Mesendoderm (in vitro differentiated cells): ENCODE results near the gene ACTBL2.

Experiments
- DNase-seq: peaks from one replicate; pipeline ENCODE4 v3.0.0; 2013
- H2AK5ac ChIP-seq: 2 replicates; pipeline ENCODE4 v1.6.1; 2013; ENCODE audit warnings: low read length, inconsistent platforms
- H2BK120ac ChIP-seq: 2 replicates; pipeline ENCODE4 v1.6.1; 2013; ENCODE audit warnings: low read depth, mild to moderate bottlenecking, low read length, moderate library complexity, mixed read lengths
- H2BK15ac ChIP-seq: replicated peaks from 2 replicates; pipeline ENCODE4 v1.6.1; 2013; ENCODE audit warnings: low read depth, mild to moderate bottlenecking, moderate library complexity
- H2BK5ac ChIP-seq: 2 replicates; pipeline ENCODE4 v1.6.1; 2013; ENCODE audit warnings: low read length, inconsistent platforms
- H3K18ac ChIP-seq: 2 replicates; pipeline ENCODE4 v1.6.1; 2013; ENCODE audit warnings: mild to moderate bottlenecking, low read length, mixed read lengths
- H3K23ac ChIP-seq: one replicate; pipeline ENCODE4 v1.6.1; 2013; ENCODE audit warnings: low read length
- H3K27ac ChIP-seq: 2 replicates; pipeline ENCODE4 v1.5.1; 2013; ENCODE audit warnings: low read depth, mild to moderate bottlenecking, inconsistent platforms, low read length, moderate library complexity
- H3K27me3 ChIP-seq: 2 replicates; pipeline ENCODE4 v1.6.1; 2013; ENCODE audit warnings: low read length, control low read depth, mild to moderate bottlenecking, inconsistent platforms; ENCODE audit not compliant: insufficient read depth, poor library complexity
- H3K36me3 ChIP-seq: 2 replicates; pipeline ENCODE4 v1.6.1; 2013; ENCODE audit warnings: low read length, inconsistent platforms; ENCODE audit not compliant: control insufficient read depth, insufficient read depth
- H3K4ac ChIP-seq: one replicate; pipeline ENCODE4 v1.6.1; 2013; ENCODE audit warnings: low read depth, mild to moderate bottlenecking, low read length, moderate library complexity
- H3K4me1 ChIP-seq: 2 replicates; pipeline ENCODE4 v1.6.1; 2013; ENCODE audit warnings: low read depth, low read length, inconsistent platforms; ENCODE audit not compliant: control insufficient read depth
- H3K4me2 ChIP-seq: 2 replicates; pipeline ENCODE4 v1.6.1; 2013; ENCODE audit warnings: low read length
- H3K4me3 ChIP-seq: 2 replicates; pipeline ENCODE4 v1.5.1; 2013; ENCODE audit warnings: mild to moderate bottlenecking, low read length
- H3K56ac ChIP-seq: one replicate; pipeline ENCODE4 v1.6.1; 2013; ENCODE audit warnings: low read length
- H3K79me1 ChIP-seq: 2 replicates; pipeline ENCODE4 v1.6.1; 2013; ENCODE audit warnings: low read length, inconsistent platforms
- H3K79me2 ChIP-seq: 2 replicates; pipeline ENCODE4 v1.6.1; 2013; ENCODE audit warnings: mild to moderate bottlenecking, low read length; ENCODE audit not compliant: control insufficient read depth, insufficient read depth
- H3K9ac ChIP-seq: 2 replicates; pipeline ENCODE4 v1.6.1; 2013; ENCODE audit warnings: low read length, inconsistent platforms
- H4K5ac ChIP-seq: one replicate; pipeline ENCODE4 v1.6.1; 2013; ENCODE audit warnings: low read length
- H4K8ac ChIP-seq: one replicate; pipeline ENCODE4 v1.6.1; 2013; ENCODE audit warnings: low read depth, mild to moderate bottlenecking, control low read depth, low read length, moderate library complexity
- WGBS: extraction: QIAGEN DNeasy Blood & Tissue Kit; methylation state at CpG from one replicate; pipeline ENCODE4 v1.1.7; 2013; ENCODE audit warnings: low lambda C conversion rate, missing lambda C conversion rate; ENCODE audit not compliant: insufficient coverage; ENCODE audit errors: extremely low coverage; 5-methylcytosine and 5-hydroxymethylcytosine counted together

The ACTBL2 gene

GRCh38 chr5:57455511-57456455 is 26.8 kb downstream of the ACTBL2 start:
- Histone ChIP-seq H3K36me3 (no peaks in the 10 kb centered on the region), H3K18ac (no peak overlapping the region), H4K8ac (no peak overlapping the region), H2BK5ac (no peak overlapping the region), H3K79me1 (no peaks in the 10 kb centered on the region), H3K23ac (no peak overlapping the region), H3K27me3 (no peaks in the 10 kb centered on the region), H3K27ac (no peak overlapping the region), H2BK15ac (no peak overlapping the region), H3K4me2 (no peak overlapping the region), H3K4ac (no peak overlapping the region), H2AK5ac (no peak overlapping the region), H3K56ac (no peak overlapping the region), H4K5ac (no peak overlapping the region), H3K4me1 (no peaks in the 10 kb centered on the region), H3K9ac (no peak overlapping the region), H3K79me2 (no peaks in the 10 kb centered on the region), H2BK120ac (no peak overlapping the region), H3K4me3 (no peak overlapping the region)
- no CpG with 5 or more reads among the region's 16 CpGs for WGBS
- DNase-seq: no peak

GRCh38 chr5:57454896-57455295 is 27.7 kb downstream of the ACTBL2 start:
- no peak overlapping the region for H2BK5ac ChIP-seq
- H3K56ac ChIP-seq: no peak overlapping the region
- no peak overlapping the region for H2AK5ac ChIP-seq
- no peak overlapping the region for H4K8ac ChIP-seq
- no peak overlapping the region for H4K5ac ChIP-seq
- no peak overlapping the region for H3K4me3 ChIP-seq
- no peaks in the 10 kb centered on the region for H3K79me2 ChIP-seq
- H3K4ac ChIP-seq: no peak overlapping the region
- no peaks in the 10 kb centered on the region for H3K36me3 ChIP-seq
- no peak overlapping the region for H3K18ac ChIP-seq
- H3K23ac ChIP-seq: no peak overlapping the region
- H2BK120ac ChIP-seq: no peak overlapping the region
- H3K4me2 ChIP-seq: no peak overlapping the region
- H3K27me3 ChIP-seq: no peaks in the 10 kb centered on the region
- no peak overlapping the region for H3K27ac ChIP-seq
- H3K4me1 ChIP-seq: no peaks in the 10 kb centered on the region
- H3K79me1 ChIP-seq: no peaks in the 10 kb centered on the region
- no peak overlapping the region for H3K9ac ChIP-seq
- H2BK15ac ChIP-seq: no peak overlapping the region
- no peak for DNase-seq

GRCh38 chr5:57453728-57454127 is 28.9 kb downstream of the ACTBL2 start:
- Histone ChIP-seq H2BK15ac (no peak overlapping the region), H3K18ac (no peak overlapping the region), H3K79me1 (no peaks in the 10 kb centered on the region), H3K27ac (no peak overlapping the region), H3K27me3 (no peaks in the 10 kb centered on the region), H3K9ac (no peak overlapping the region), H3K4me3 (no peak overlapping the region), H3K4me1 (no peaks in the 10 kb centered on the region), H3K4me2 (no peak overlapping the region), H2BK120ac (no peak overlapping the region), H2BK5ac (no peak overlapping the region), H3K79me2 (no peaks in the 10 kb centered on the region), H3K23ac (no peak overlapping the region), H3K36me3 (no peaks in the 10 kb centered on the region), H3K56ac (no peak overlapping the region), H2AK5ac (no peak overlapping the region), H4K8ac (no peak overlapping the region), H3K4ac (no peak overlapping the region), H4K5ac (no peak overlapping the region)
- WGBS: no CpG with 5 or more reads among the region's 4 CpGs
- no peak for DNase-seq

- no peak overlapping the region for H3K27ac ChIP-seq
- H4K8ac ChIP-seq: no peak overlapping the region
- no peak overlapping the region for H3K18ac ChIP-seq
- H3K9ac ChIP-seq: no peak overlapping the region
- no peaks in the 10 kb centered on the region for H3K27me3 ChIP-seq
- H2AK5ac ChIP-seq: no peak overlapping the region
- H2BK5ac ChIP-seq: no peak overlapping the region
- no peak for DNase-seq
- no peaks in the 10 kb centered on the region for H3K79me1 ChIP-seq
- H4K5ac ChIP-seq: no peak overlapping the region
- no peak overlapping the region for H3K4me2 ChIP-seq
- H3K36me3 ChIP-seq: no peaks in the 10 kb centered on the region
- H2BK15ac ChIP-seq: no peak overlapping the region
- no peak overlapping the region for H3K4ac ChIP-seq
- H2BK120ac ChIP-seq: no peak overlapping the region
- H3K4me1 ChIP-seq: no peaks in the 10 kb centered on the region
- H3K23ac ChIP-seq: no peak overlapping the region
- H3K56ac ChIP-seq: no peak overlapping the region
- no peak overlapping the region for H3K4me3 ChIP-seq
- H3K79me2 ChIP-seq: no peaks in the 10 kb centered on the region
These were observed 29.7 kb downstream of the ACTBL2 start for GRCh38 chr5:57452885-57453284.

- no peak overlapping the region for H3K23ac ChIP-seq
- no peak overlapping the region for H3K4me2 ChIP-seq
- no peaks in the 10 kb centered on the region for H3K4me1 ChIP-seq
- H2BK15ac ChIP-seq: no peak overlapping the region
- no peaks in the 10 kb centered on the region for H3K36me3 ChIP-seq
- H3K79me1 ChIP-seq: no peaks in the 10 kb centered on the region
- H3K27me3 ChIP-seq: no peaks in the 10 kb centered on the region
- H3K18ac ChIP-seq: no peak overlapping the region
- H2BK5ac ChIP-seq: no peak overlapping the region
- no peak overlapping the region for H3K4me3 ChIP-seq
- H3K9ac ChIP-seq: no peak overlapping the region
- no peak for DNase-seq
- WGBS: no CpG with 5 or more reads among the region's 4 CpGs
- H3K4ac ChIP-seq: no peak overlapping the region
- no peak overlapping the region for H3K27ac ChIP-seq
- H3K79me2 ChIP-seq: no peaks in the 10 kb centered on the region
- H3K56ac ChIP-seq: no peak overlapping the region
- H2AK5ac ChIP-seq: no peak overlapping the region
- H2BK120ac ChIP-seq: no peak overlapping the region
- no peak overlapping the region for H4K8ac ChIP-seq
- no peak overlapping the region for H4K5ac ChIP-seq
These were observed 31.4 kb downstream of the ACTBL2 start for GRCh38 chr5:57450991-57451876.
